H1 (cell line): ENCODE results near the gene COL9A2. TPM values are rescaled to one million over a fixed set of nuclear protein-coding genes. Genes with fewer than 3 reads are reported as not detected.

Experiments
- CTCF ChIA-PET: fragments of 300-600 bp; sonication (Branson Sonifier 250); formaldehyde crosslinking; loops from one replicate; lab custom pipeline; 2021; ENCODE audit not compliant: partially characterized antibody; lab: Charles Lee
- POLR2A ChIA-PET: fragments of 300-600 bp; sonication (Branson Sonifier 250); formaldehyde crosslinking; loops from one replicate; lab custom pipeline; 2021; ENCODE audit warnings: inconsistent platforms; ENCODE audit not compliant: partially characterized antibody; lab: Charles Lee
- DNase-seq, 2 experiments: peaks; one replicate each; pipeline versions ENCODE4 v3.0.0 to v3.0.0-alpha.2; 2010 to 2022; ENCODE audit warnings: low spot score in 2 of 2, low read depth in 1 of 2, mixed read lengths in 1 of 2
- FAIRE-seq: peaks from 2 replicates; lab custom pipeline; 2011; peaks lifted over from hg19 to GRCh38; lab: Jason Lieb, UNC
- H2AFZ ChIP-seq: 2 replicates; pipeline ENCODE4 v1.8.1; 2012; ENCODE audit warnings: low read length, inconsistent platforms
- H2AK5ac ChIP-seq: 2 replicates; pipeline ENCODE4 v1.6.1; 2013; ENCODE audit warnings: low read depth, low read length
- H2BK120ac ChIP-seq: replicated peaks from 2 replicates; pipeline ENCODE3; 2013; ENCODE audit warnings: low read depth, low read length, inconsistent platforms
- H2BK12ac ChIP-seq: 2 replicates; pipeline ENCODE4 v1.6.1; 2013; ENCODE audit warnings: low read depth, low read length
- H2BK15ac ChIP-seq: 2 replicates; pipeline ENCODE4 v1.6.1; 2013; ENCODE audit warnings: low read length
- H2BK20ac ChIP-seq: 2 replicates; pipeline ENCODE4 v1.6.1; 2013; ENCODE audit warnings: low read length
- H2BK5ac ChIP-seq: 2 replicates; pipeline ENCODE4 v1.6.1; 2013; ENCODE audit warnings: low read depth, low read length
- H3K14ac ChIP-seq: 2 replicates; pipeline ENCODE4 v1.6.1; 2013; ENCODE audit warnings: inconsistent platforms; ENCODE audit not compliant: insufficient read length
- H3K18ac ChIP-seq: 2 replicates; pipeline ENCODE4 v1.6.1; 2013; ENCODE audit warnings: low read length; ENCODE audit errors: extremely low read depth
- H3K23ac ChIP-seq: 2 replicates; pipeline ENCODE4 v1.6.1; 2013; ENCODE audit warnings: inconsistent platforms; ENCODE audit not compliant: insufficient read length
- H3K23me2 ChIP-seq: 2 replicates; pipeline ENCODE4 v1.6.1; 2013; ENCODE audit warnings: low read depth, low read length
- H3K27ac ChIP-seq: 2 replicates; pipeline ENCODE4 v1.6.1; 2011; ENCODE audit warnings: low read depth, low read length, inconsistent platforms
- H3K27me3 ChIP-seq, 4 experiments: replicated peaks in 1 of 4; 1 replicate in 1 of 4; 2 replicates in 3 of 4; pipeline versions ENCODE4 v1.6.1 to v1.8.1; 2011 to 2013; ENCODE audit warnings: low read length in 3 of 4, mild to moderate bottlenecking in 3 of 4, inconsistent platforms in 2 of 4, mixed read lengths in 2 of 4, moderate library complexity in 1 of 4; ENCODE audit not compliant: control insufficient read depth in 3 of 4, insufficient read depth in 3 of 4; ENCODE audit errors: extremely low read depth in 1 of 4
- H3K36me3 ChIP-seq, 4 experiments: 2 replicates each; pipeline versions ENCODE4 v1.6.1 to v1.8.1; 2011 to 2013; ENCODE audit warnings: mild to moderate bottlenecking in 4 of 4, low read length in 3 of 4, moderate library complexity in 2 of 4, control low read depth in 1 of 4, inconsistent platforms in 1 of 4; ENCODE audit not compliant: insufficient read depth in 4 of 4, control insufficient read depth in 2 of 4
- H3K4ac ChIP-seq: replicated peaks from 2 replicates; pipeline ENCODE3; 2013; ENCODE audit warnings: low read length, low read depth, mixed read lengths, inconsistent platforms; ENCODE audit not compliant: insufficient read length
- H3K4me1 ChIP-seq, 4 experiments: replicated peaks in 1 of 4; 1 replicate in 1 of 4; 2 replicates in 3 of 4; pipeline versions ENCODE4 v1.6.1 to v1.8.1; 2011 to 2013; ENCODE audit warnings: low read length in 3 of 4, inconsistent platforms in 2 of 4, mixed read lengths in 1 of 4; ENCODE audit not compliant: insufficient read depth in 4 of 4, control insufficient read depth in 3 of 4
- H3K4me2 ChIP-seq, 2 experiments: 2 replicates each; pipeline versions ENCODE4 v1.6.1 to v1.8.1; 2011 to 2013; ENCODE audit warnings: low read depth in 2 of 2, low read length in 2 of 2, control low read depth in 1 of 2, inconsistent platforms in 1 of 2, mild to moderate bottlenecking in 1 of 2; ENCODE audit not compliant: insufficient read depth in 1 of 2
- H3K4me3 ChIP-seq, 4 experiments: fragments of 200-600, 300-600 bp in 1 of 4; sonication (generic), shearing (Covaris generic), sonication (Bioruptor Twin) in 1 of 4; 2 replicates each; pipeline versions ENCODE4 v1.5.1 to v1.8.1; 2011 to 2016; ENCODE audit warnings: low read length in 4 of 4, low read depth in 3 of 4, control low read depth in 2 of 4, inconsistent platforms in 2 of 4, mild to moderate bottlenecking in 2 of 4, mixed read lengths in 1 of 4, moderate library complexity in 1 of 4; ENCODE audit not compliant: insufficient read depth in 2 of 4; ENCODE audit errors: extremely low read depth in 1 of 4
- H3K56ac ChIP-seq: replicated peaks from 2 replicates; pipeline ENCODE3; 2013; ENCODE audit warnings: low read depth, mild to moderate bottlenecking, mixed read lengths, low read length, inconsistent platforms; ENCODE audit not compliant: insufficient read length
- H3K79me1 ChIP-seq: 2 replicates; pipeline ENCODE4 v1.6.1; 2013; ENCODE audit warnings: low read depth, low read length, control low read depth
- H3K79me2 ChIP-seq, 2 experiments: 2 replicates each; pipeline versions ENCODE4 v1.6.1 to v1.8.1; 2012 to 2013; ENCODE audit warnings: low read length in 2 of 2, mild to moderate bottlenecking in 2 of 2, inconsistent platforms in 1 of 2; ENCODE audit not compliant: insufficient read depth in 2 of 2, control insufficient read depth in 1 of 2
- H3K9ac ChIP-seq, 4 experiments: replicated peaks in 1 of 4; 1 replicate in 1 of 4; 2 replicates in 3 of 4; pipeline versions ENCODE4 v1.6.1 to v1.8.1; 2011 to 2013; ENCODE audit warnings: low read depth in 3 of 4, low read length in 3 of 4, control low read depth in 2 of 4, mild to moderate bottlenecking in 2 of 4, moderate library complexity in 2 of 4, inconsistent platforms in 1 of 4; ENCODE audit errors: extremely low read depth in 1 of 4
- H3K9me3 ChIP-seq, 2 experiments: 2 replicates each; pipeline versions ENCODE4 v1.6.1 to v1.8.1; 2012 to 2013; ENCODE audit warnings: mild to moderate bottlenecking in 2 of 2, moderate library complexity in 2 of 2, control low read depth in 1 of 2, inconsistent platforms in 1 of 2, low read depth in 1 of 2, low read length in 1 of 2, mixed read lengths in 1 of 2; ENCODE audit not compliant: insufficient read depth in 2 of 2
- H4K20me1 ChIP-seq, 2 experiments: replicated peaks in 1 of 2; 2 replicates each; pipeline versions ENCODE3 to v1.8.1; 2011 to 2013; ENCODE audit warnings: inconsistent platforms in 2 of 2, low read length in 2 of 2, mild to moderate bottlenecking in 1 of 2; ENCODE audit not compliant: insufficient read depth in 2 of 2, control insufficient read depth in 1 of 2
- H4K5ac ChIP-seq: 2 replicates; pipeline ENCODE4 v1.6.1; 2013; ENCODE audit warnings: low read length, low read depth, mixed read lengths, inconsistent platforms; ENCODE audit not compliant: insufficient read length
- H4K8ac ChIP-seq: 2 replicates; pipeline ENCODE4 v1.8.0; 2013; ENCODE audit warnings: mild to moderate bottlenecking, moderate library complexity, low read length, inconsistent platforms; ENCODE audit not compliant: insufficient read depth; ENCODE audit errors: extremely low read depth
- H4K91ac ChIP-seq: replicated peaks from 2 replicates; pipeline ENCODE3; 2013; ENCODE audit warnings: low read length, mixed read lengths, inconsistent platforms; ENCODE audit not compliant: insufficient read length
- BCL11A ChIP-seq, 2 experiments: IDR thresholded peaks; one replicate each; pipeline ENCODE4 v1.6.1; 2011; ENCODE audit warnings: low read depth in 2 of 2, low read length in 2 of 2, mild to moderate bottlenecking in 2 of 2
- CHD2 ChIP-seq: IDR thresholded peaks from 2 replicates; pipeline ENCODE4 v1.6.1; 2012; ENCODE audit warnings: low read length, improper control_type of control experiment
- FOSL1 ChIP-seq: IDR thresholded peaks from 2 replicates; pipeline ENCODE4 v1.6.1; 2011; ENCODE audit warnings: mild to moderate bottlenecking, low read depth, low read length, moderate library complexity; ENCODE audit not compliant: insufficient read depth
- HDAC6 ChIP-seq: IDR thresholded peaks from one replicate; pipeline ENCODE4 v1.7.1; 2012; ENCODE audit warnings: low read depth, mild to moderate bottlenecking, inconsistent platforms, low read length, moderate library complexity
- KDM1A ChIP-seq: fragments of 200-600, 300-600 bp; sonication (generic); IDR thresholded peaks from 2 replicates; pipeline ENCODE4 v1.7.1; 2016; ENCODE audit warnings: mild to moderate bottlenecking, low read length, borderline replicate concordance
- KDM4A ChIP-seq: IDR thresholded peaks from one replicate; pipeline ENCODE4 v1.7.1; 2012; ENCODE audit warnings: low read depth, mild to moderate bottlenecking, moderate library complexity, low read length, inconsistent platforms; ENCODE audit not compliant: severe bottlenecking
- MAX ChIP-seq: IDR thresholded peaks from 2 replicates; pipeline ENCODE4 v1.6.1; 2012; ENCODE audit warnings: inconsistent platforms
- POU5F1 ChIP-seq: IDR thresholded peaks from 2 replicates; pipeline ENCODE4 v1.6.1; 2011; ENCODE audit warnings: low read depth, mild to moderate bottlenecking, low read length, moderate library complexity
- SIX5 ChIP-seq: IDR thresholded peaks from 2 replicates; pipeline ENCODE4 v1.6.1; 2011; ENCODE audit warnings: mild to moderate bottlenecking, low read depth, low read length
- SP4 ChIP-seq: IDR thresholded peaks from 2 replicates; pipeline ENCODE4 v1.6.1; 2012; ENCODE audit warnings: low read length, inconsistent platforms
- SUZ12 ChIP-seq: fragments of 200-600 bp; sonication (generic); IDR thresholded peaks from 2 replicates; pipeline ENCODE4 v1.6.1; 2012; ENCODE audit warnings: mild to moderate bottlenecking, inconsistent platforms, low read length, moderate library complexity, mixed read lengths
- TAF7 ChIP-seq: optimal IDR thresholded peaks from 2 replicates; pipeline ENCODE3; 2011; ENCODE audit warnings: low read depth, mild to moderate bottlenecking, inconsistent platforms, low read length, moderate library complexity, borderline replicate concordance
- TBP ChIP-seq: IDR thresholded peaks from 2 replicates; pipeline ENCODE4 v1.6.1; 2011; ENCODE audit warnings: low read depth, low read length, improper control_type of control experiment
- TCF12 ChIP-seq: IDR thresholded peaks from 2 replicates; pipeline ENCODE4 v1.6.1; 2011; ENCODE audit warnings: low read depth, mild to moderate bottlenecking, low read length
- YY1 ChIP-seq: IDR thresholded peaks from 2 replicates; pipeline ENCODE4 v1.6.1; 2011; ENCODE audit warnings: low read depth, mild to moderate bottlenecking, low read length
- ZNF274 ChIP-seq: IDR thresholded peaks from 2 replicates; pipeline ENCODE4 v1.7.0; 2012; ENCODE audit warnings: low read length, borderline replicate concordance; ENCODE audit errors: extremely low read depth
- WGBS, 2 experiments: shearing (Covaris generic) in 1 of 2; methylation state at CpG; one replicate each; pipeline versions ENCODE4 v1.1.6 to v1.1.7; 2013 to 2015; ENCODE audit warnings: low lambda C conversion rate in 2 of 2, mixed read lengths in 2 of 2, inconsistent platforms in 1 of 2, low coverage in 1 of 2, missing lambda C conversion rate in 1 of 2; ENCODE audit not compliant: insufficient replicate concordance in 2 of 2, insufficient coverage in 1 of 2, insufficient read length in 1 of 2; ENCODE audit errors: extremely low coverage in 1 of 2, missing lambda C conversion rate in 1 of 2; 5-methylcytosine and 5-hydroxymethylcytosine counted together
- polyA plus RNA-seq, 7 experiments: library from polyadenylated mRNA; depleted of rRNA in 3 of 7; stranded (reverse) in 5 of 7; unstranded in 2 of 7; fragments of >200 nt in 5 of 7; fragments of 200-250 nt in 2 of 7; gene quantifications; 1 replicate in 5 of 7; 2 replicates in 1 of 7; 4 replicates in 1 of 7; pipeline versions ENCODE4 v1.2.1 to v1.2.3, GENCODE V29; 2011 to 2013; ENCODE audit warnings: missing spikeins in 2 of 7, mixed read lengths in 2 of 7
- total RNA-seq: library from RNA; stranded (reverse); fragmentation: NEBNext Ultra II Directional; extraction: Animal tissue kit (Norgen Biotek cat#: 25700); gene quantifications from 2 replicates; pipeline ENCODE4 v1.2.1, GENCODE V29; 2021

The COL9A2 gene
- total and polyA plus RNA-seq, 2 of the 8 experiments (the other 6 are each of a cell fraction or from before 2014, with no cell fraction given) = 3.2 to 3.3 TPM

GRCh38 chr1:40353082-40353481, 36.0 kb upstream of the COL9A2 start:
- no peaks in the 10 kb centered on the region for H3K27me3 ChIP-seq
- no peak overlapping the region for H3K4me2 ChIP-seq
- no peak overlapping the region for H3K4me3 ChIP-seq
- ChIA-PET POLR2A (no interaction called here), CTCF (interaction anchor here (0.7 to 3.5 kb wide), 5 partner anchors 11 to 269 kb away, joined by 3 to 16 read pairs (median 6); no protein-coding TSS in a partner anchor)
- no peak overlapping the region for H3K9ac ChIP-seq
- H4K8ac ChIP-seq = no peak overlapping the region
- H3K56ac ChIP-seq = no peak overlapping the region
- H3K23me2 ChIP-seq = no peaks in the 10 kb centered on the region
- H3K36me3 ChIP-seq = no peaks in the 10 kb centered on the region
- no peak overlapping the region for H4K91ac ChIP-seq
- no peaks in the 10 kb centered on the region for H3K4me1 ChIP-seq
- no peaks in the 10 kb centered on the region for H3K79me1 ChIP-seq
- WGBS, 2 experiments = 96% methylated on average over 3 of the region's 3 CpGs; no CpG with 5 or more reads in 1 of the 2 experiments
- no peak overlapping the region for H2BK120ac ChIP-seq
- H4K20me1 ChIP-seq = no peaks in the 10 kb centered on the region
- no peak overlapping the region for H2BK20ac ChIP-seq
- DNase-seq = no peak
- H2BK15ac ChIP-seq = no peak overlapping the region
- no peak overlapping the region for H2BK12ac ChIP-seq
- 0 out of 4 replicates have a peak, but pooled peaks cover 0 to 5% of the 10 kb centered on the region in 2 experiments for H3K9me3 ChIP-seq
- no peak overlapping the region for H3K4ac ChIP-seq
- no peak overlapping the region for H4K5ac ChIP-seq
- H2BK5ac ChIP-seq = no peak overlapping the region
- H3K14ac ChIP-seq = no peak overlapping the region
- H3K79me2 ChIP-seq = no peaks in the 10 kb centered on the region
- H2AFZ ChIP-seq = peak overlapping the region; percentile 19; the same call in 1 of the 2 replicates
- no peak overlapping the region for H3K23ac ChIP-seq
- no peak overlapping the region for H2AK5ac ChIP-seq
- no peak overlapping the region for H3K18ac ChIP-seq
- FAIRE-seq = no peak
- no peak overlapping the region for H3K27ac ChIP-seq
- TF ChIP-seq SP4 (no peak), POU5F1 (no peak), HDAC6 (no peak), TAF7 (no peak), MAX (no peak), BCL11A (IDR thresholded peaks at IDR 0.05; ENCODE audit: low read depth in 2 of 2, low read length in 2 of 2) (no peak), TBP (no peak), SIX5 (no peak), KDM1A (no peak), ZNF274 (no peak), TCF12 (no peak), CHD2 (no peak), YY1 (no peak), FOSL1 (no peak), KDM4A (no peak), SUZ12 (no peak)
